Measurements from ENCODE around the gene PERCC1. TPM values are rescaled to one million over a fixed set of nuclear protein-coding genes. Genes with fewer than 3 reads are reported as not detected.
"Not testable (repeated sequence)": the region's sequence is repeated elsewhere in the genome, so short reads cannot be mapped to it uniquely, and the experiment has no call there.

The PERCC1 gene
- total RNA-seq, 2 experiments from 2014 or later: 0.57 to 1.2 TPM

DNA sequence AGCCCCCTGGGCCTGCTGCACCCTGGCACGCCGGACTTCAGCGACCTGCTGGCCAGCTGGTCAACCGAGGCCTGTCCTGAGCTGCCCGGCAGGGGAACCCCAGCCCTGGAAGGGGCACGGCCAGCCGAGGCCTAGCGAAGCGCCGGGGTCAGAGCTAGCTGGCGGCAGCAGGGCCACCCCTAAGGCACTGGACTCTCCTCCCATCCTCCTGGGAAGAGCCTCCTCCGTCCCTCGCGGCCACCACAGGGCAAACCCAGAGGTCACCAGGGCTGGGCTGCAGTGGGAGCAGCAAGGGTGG lies 2.3 kb downstream of the PERCC1 start:
- Mint-ChIP-seq H3K4me1 (no peaks in the 10 kb centered on the region), H3K27ac (no peak overlapping the region), H3K4me3 (no peak overlapping the region), H3K9me3 (no peaks in the 10 kb centered on the region), H3K27me3 (no peaks in the 10 kb centered on the region), H3K36me3 (no peaks in the 10 kb centered on the region)
- DNase-seq (no peak), ATAC-seq (ENCODE audit: low read depth) (no peak)
- POLR2A ChIA-PET: interaction anchor here (0.7 to 3.0 kb wide), 4 partner anchors 12 to 273 kb away, joined by 3 to 18 read pairs (median 3); partner anchors contain the start of genes MAPK8IP3 and UQCC4

DNA sequence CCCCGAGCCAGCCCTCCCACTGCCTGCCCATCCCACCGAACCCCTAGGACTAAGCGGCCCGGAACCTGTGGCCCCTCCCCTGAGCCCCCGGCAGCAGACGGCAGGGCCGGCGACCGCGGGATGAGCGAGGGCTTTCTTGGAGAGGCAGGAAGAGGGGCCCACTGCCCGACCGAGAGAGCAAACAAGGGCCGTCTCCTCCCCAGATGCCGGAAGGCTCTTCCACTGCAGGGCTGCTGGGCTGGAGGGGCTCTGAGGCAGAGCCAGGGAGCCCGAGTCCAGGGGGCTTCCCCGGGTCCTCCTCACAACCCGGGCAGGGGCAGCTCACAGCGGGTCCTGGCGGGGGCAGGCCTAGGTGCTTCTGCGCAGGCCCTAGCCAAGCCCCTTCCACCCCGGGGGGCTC lies 2.9 kb downstream of the PERCC1 start:
- Mint-ChIP-seq H3K4me1 (no peaks in the 10 kb centered on the region), H3K9me3 (no peaks in the 10 kb centered on the region), H3K27ac (no peak overlapping the region), H3K36me3 (no peaks in the 10 kb centered on the region), H3K27me3 (no peaks in the 10 kb centered on the region), H3K4me3 (no peak overlapping the region)
- DNase-seq: no peak
- POLR2A ChIA-PET: interaction anchor here (0.7 to 3.0 kb wide), 2 partner anchors 13 to 42 kb away, joined by 3 to 18 read pairs; partner anchors contain the start of gene UQCC4
- no peak for ATAC-seq (ENCODE audit: low read depth)

DNA sequence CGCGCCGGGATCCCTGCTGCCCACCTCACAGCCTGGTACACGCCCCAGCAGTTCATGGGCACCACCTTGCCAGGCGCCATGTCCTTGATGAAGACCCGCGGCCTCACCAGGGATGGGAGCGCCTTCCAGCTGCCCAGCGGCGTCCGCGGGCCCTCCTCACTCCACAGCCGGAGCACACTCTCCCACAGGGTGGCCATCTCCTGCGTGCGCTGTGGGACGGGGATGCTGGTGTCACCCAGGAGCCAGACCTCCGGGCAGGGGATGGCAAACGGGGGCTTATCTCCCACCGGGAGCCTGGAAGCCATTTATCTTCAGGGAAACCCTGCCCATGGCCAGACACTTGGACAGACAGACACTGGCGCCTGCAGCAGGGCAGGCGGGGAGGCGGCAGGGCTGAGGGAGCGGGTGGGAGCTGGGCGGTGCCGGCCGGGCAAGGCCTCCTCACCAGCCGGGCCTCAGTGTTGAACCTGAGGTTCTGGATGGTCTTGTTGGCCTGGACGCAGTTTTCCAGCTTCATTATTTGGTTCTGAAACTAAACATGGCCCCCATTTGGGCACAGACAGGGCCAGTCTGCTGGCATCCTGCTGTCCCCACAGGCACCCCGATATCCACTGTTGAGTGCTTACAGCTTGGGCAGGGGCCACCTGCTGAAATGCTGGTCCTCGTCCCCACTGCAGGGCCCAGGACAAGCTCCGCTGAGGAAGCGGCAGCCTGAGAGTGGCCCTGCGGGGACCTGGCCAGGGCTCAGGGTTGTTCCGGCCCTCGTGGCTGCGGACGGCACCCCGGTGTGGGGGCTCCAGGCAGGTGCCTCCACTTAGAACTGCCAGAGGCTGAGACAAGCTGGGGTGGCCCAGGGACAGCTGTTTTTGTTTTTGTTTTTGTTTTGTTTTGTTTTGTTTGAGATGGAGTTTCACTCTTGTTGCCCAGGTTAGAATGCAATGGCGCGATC lies 4.0 kb downstream of the PERCC1 start:
- Mint-ChIP-seq H3K27ac (no peak overlapping the region), H3K27me3 (no peaks in the 10 kb centered on the region), H3K9me3 (no peaks in the 10 kb centered on the region), H3K4me1 (no peaks in the 10 kb centered on the region), H3K36me3 (no peaks in the 10 kb centered on the region), H3K4me3 (no peak overlapping the region)
- no peak for ATAC-seq (ENCODE audit: low read depth)
- POLR2A ChIA-PET: no interaction called here
- DNase-seq: no peak

DNA sequence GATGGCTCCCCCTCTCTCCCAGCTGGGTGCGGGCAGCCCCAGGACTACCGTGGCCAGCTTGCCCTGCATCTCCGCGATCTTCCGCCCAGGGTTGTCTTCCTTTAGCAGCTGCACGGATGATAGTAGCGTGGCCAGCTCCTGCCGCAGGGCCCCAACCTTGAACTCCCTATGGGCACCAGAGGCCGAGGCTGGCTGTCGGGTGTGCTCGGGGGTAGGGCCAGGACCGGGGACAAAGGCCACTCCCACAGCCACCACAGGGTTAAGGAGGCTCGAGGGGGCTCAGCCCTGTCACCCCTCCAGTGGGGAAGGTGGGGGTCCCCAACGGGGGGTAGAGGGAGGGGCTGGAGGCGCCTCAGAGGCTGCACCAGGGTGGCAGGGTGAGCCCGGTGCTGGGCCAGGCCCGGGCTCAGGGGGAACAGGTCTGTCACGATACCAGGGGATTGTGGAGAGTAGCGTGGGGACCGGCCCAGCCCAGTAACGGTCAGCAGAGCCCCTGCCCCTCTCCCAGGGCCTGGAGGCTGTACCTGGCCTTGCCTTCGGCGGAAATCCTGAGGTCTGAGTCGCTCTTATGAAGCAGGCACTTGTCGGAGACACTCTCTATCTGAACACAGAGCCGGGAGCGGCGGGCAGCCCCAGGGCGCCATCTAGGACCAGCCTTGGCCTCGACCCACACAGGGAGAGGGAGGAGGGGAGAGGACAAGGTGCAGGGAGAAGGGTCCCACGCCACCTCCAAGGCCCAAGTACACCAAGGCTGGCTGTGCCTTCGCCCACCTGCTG lies 5.2 kb downstream of the PERCC1 start:
- DNase-seq (no peak), ATAC-seq (ENCODE audit: low read depth) (no peak)
- no peaks in the 10 kb centered on the region for H3K9me3 Mint-ChIP-seq
- POLR2A ChIA-PET: no interaction called here
- H3K27ac Mint-ChIP-seq: no peak overlapping the region
- H3K4me1 Mint-ChIP-seq: no peaks in the 10 kb centered on the region
- H3K27me3 Mint-ChIP-seq: no peaks in the 10 kb centered on the region
- H3K4me3 Mint-ChIP-seq: no peak overlapping the region
- H3K36me3 Mint-ChIP-seq: no peaks in the 10 kb centered on the region

DNA sequence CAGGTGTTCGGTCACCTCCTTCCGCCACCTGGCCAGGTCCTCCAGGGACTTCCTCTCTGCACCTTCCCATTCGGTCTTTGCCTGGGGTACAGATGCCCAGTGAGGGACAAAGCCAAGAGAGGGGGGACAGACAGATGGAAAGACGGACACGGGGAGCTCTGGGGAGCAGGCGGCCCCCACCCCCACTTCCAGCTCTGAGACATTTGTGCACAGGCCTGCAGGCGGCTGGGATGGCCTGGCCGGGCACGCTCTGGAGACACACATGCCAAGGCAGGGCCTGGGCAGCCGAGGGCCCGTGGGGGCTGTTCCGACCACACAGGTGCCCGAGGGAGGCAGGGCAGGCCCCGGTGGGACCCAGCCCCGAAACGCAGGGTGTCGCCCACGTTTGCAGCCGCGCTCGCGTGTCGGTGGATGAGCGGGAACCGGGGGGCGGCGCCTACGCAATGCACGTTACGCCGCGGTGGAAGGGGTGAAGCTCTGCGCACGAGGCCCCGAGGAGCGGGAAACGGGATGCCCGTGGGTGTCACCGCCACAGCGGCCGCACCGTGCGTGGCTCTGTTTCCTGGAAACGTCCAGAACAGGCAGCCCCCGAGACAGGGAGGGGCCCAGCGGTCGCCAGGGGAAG lies 6.0 kb downstream of the PERCC1 start:
- no peak for ATAC-seq (ENCODE audit: low read depth)
- Mint-ChIP-seq H3K4me3 (no peak overlapping the region), H3K4me1 (no peaks in the 10 kb centered on the region), H3K27me3 (no peaks in the 10 kb centered on the region), H3K27ac (no peak overlapping the region), H3K9me3 (no peaks in the 10 kb centered on the region), H3K36me3 (no peaks in the 10 kb centered on the region)
- POLR2A ChIA-PET: no interaction called here
- DNase-seq: no peak

DNA sequence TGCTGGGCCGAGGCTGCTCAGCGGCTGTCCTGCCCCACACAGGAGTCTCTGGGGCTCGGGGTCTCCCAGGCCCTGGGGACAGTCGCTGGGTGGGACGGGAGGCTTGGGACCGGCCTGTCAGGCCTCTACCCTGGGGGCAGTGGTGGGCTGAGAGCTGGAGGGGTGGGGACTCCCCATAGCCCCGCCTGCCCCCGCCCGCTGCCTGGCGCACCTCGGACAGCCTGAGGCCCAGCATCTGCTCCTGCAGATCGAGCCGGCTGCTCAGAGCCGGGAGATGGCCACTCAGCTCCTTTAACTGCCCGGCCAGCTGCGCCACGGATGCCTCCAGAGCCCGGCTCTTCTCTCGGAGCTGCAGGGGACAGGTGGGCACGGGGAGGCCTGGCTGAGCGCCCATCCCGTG lies 6.7 kb downstream of the PERCC1 start:
- ATAC-seq (ENCODE audit: low read depth) (no peak), DNase-seq (no peak)
- Mint-ChIP-seq H3K27ac (no peak overlapping the region), H3K4me3 (no peak overlapping the region), H3K36me3 (no peaks in the 10 kb centered on the region), H3K9me3 (no peaks in the 10 kb centered on the region), H3K27me3 (no peaks in the 10 kb centered on the region), H3K4me1 (no peaks in the 10 kb centered on the region)
- POLR2A ChIA-PET: no interaction called here

DNA sequence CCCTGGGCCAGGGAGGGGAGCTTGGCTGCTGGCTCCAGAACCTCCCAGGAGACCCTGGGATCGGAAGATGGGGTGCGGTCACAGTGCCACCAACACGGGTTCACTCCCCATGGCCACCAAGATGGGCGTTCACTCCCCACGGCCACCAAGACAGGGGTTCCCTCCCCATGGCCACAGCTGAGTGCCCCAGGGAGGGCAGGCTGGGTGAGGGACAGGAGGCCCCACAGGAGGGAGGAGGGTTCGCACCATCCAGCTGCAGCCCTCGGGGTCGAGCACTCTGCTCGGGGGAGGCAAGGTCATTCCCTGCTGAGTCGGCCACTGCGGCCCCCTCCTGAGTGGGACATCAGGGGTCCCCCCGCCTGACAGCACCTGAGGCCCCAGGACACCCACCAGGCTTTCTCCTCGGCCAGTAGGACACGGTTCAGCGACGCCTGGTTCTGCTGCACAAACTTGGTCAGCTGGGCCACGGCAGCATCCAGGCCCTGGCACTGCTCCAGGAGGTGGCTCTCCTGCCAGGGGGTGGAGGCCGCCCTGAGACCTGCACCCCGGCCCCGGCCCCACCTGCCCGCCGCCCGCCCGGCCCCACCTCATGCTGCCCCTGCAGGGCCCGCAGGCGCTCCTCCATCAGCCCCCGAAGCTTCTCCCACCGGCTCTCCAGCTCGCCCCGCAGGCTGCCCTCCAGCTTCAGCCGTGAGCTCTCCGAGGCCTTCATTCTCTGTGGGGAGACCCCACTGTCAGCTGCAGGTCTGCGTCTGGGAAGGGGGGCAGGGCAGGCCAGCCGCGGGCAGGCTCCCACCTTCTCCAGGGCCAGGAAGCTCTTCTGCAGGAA lies 7.6 kb downstream of the PERCC1 start:
- Mint-ChIP-seq H3K27me3 (no peaks in the 10 kb centered on the region), H3K4me1 (no peaks in the 10 kb centered on the region), H3K9me3 (no peaks in the 10 kb centered on the region), H3K27ac (no peak overlapping the region), H3K36me3 (no peaks in the 10 kb centered on the region), H3K4me3 (no peak overlapping the region)
- DNase-seq: no peak
- no peak for ATAC-seq (ENCODE audit: low read depth)
- POLR2A ChIA-PET: interaction anchor here (0.5 kb wide), 1 partner anchor 14 kb away, joined by 3 read pairs; no protein-coding TSS in a partner anchor

DNA sequence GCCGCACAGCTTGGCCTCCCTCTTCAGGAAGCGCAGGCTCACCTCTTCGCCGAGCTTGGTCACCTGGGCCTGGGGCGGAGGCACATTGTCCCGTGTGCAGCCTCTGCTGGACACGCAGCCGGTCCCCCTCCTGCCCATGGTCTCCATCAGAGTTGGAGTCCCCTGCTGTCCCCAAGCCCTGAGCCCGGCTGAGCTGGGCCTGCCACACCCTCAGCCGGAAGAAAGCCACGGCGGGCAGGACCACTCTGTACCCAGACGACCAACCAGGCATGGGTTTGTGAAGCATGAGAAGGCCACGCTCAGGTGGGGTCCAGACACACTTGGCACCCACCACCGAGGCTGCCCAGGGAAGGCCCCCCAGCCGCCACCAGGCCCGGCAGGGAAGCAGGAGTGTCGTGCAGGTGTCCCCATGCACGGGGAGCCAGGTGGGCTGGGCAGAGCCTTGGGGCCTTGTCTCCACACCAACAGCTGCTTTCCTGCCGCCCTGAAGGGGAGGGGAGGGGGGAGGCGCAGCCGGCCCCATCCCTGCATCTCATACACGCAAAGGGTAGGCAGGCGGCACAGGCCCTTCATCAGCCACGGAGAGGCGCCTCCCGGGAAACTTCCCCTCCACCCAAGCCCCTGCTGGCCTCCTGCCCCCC lies 8.3 kb downstream of the PERCC1 start:
- H3K27ac Mint-ChIP-seq: no peak overlapping the region
- POLR2A ChIA-PET: no interaction called here
- H3K27me3 Mint-ChIP-seq: no peaks in the 10 kb centered on the region

DNA sequence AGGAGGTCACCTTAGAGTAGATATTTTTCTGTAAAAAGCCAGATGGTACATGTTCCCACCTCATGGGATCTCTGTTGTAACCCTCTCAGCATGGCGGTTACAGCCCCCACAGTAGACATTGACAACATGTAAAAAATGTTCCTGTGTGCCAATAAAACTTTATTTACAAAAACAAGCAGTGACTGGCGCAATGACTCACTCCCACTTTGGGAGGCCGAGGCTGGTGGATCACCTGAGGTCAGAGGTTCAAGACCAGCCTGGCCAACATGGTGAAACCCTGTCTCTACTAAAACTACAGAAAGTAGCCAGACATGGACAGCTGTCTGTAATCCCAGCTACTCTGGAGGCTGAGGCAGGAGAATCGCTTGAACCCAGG lies 8.8 kb downstream of the PERCC1 start:
- ATAC-seq (ENCODE audit: low read depth); H3K9me3 Mint-ChIP-seq; H3K4me1 Mint-ChIP-seq; DNase-seq; POLR2A ChIA-PET; H3K27me3 Mint-ChIP-seq; H3K4me3 Mint-ChIP-seq; H3K36me3 Mint-ChIP-seq; H3K27ac Mint-ChIP-seq: not testable (repeated sequence)

More for the DNA sequence above, 8.3 kb downstream of the PERCC1 start:
- DNase-seq (no peak), ATAC-seq (ENCODE audit: low read depth) (no peak)
- Mint-ChIP-seq H3K9me3 (no peaks in the 10 kb centered on the region), H3K36me3 (no peaks in the 10 kb centered on the region), H3K4me3 (no peak overlapping the region), H3K4me1 (no peaks in the 10 kb centered on the region)

DNA sequence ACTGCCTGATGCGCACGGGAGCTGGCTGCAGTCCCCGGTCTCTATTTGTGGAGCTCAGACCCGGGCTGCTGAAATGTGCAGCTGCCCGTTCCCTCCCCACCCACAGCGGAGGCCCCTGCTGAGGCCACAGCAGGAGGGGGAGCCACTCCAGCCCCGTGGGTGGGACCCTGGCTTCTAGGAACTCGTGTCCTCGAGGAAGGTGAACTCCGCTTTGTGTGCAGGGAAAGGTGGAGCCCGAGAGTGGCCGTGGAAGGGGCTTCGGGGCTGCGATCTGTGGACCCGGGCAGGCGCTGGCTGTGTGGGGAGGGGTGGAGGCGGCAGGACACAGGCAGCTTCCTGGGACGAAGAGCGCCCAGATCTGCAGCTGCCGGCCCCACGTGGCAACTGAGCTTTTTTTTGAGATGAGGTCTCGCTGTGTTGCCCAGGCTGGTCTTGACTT lies 10.5 kb downstream of the PERCC1 start:
- DNase-seq (no peak), ATAC-seq (ENCODE audit: low read depth) (no peak)
- Mint-ChIP-seq H3K4me1 (no peaks in the 10 kb centered on the region), H3K27ac (no peak overlapping the region), H3K36me3 (no peaks in the 10 kb centered on the region), H3K4me3 (no peak overlapping the region), H3K9me3 (no peaks in the 10 kb centered on the region), H3K27me3 (no peaks in the 10 kb centered on the region)
- POLR2A ChIA-PET: interaction anchor here (1.1 kb wide), 1 partner anchor 20 kb away, joined by 3 read pairs; no protein-coding TSS in a partner anchor

DNA sequence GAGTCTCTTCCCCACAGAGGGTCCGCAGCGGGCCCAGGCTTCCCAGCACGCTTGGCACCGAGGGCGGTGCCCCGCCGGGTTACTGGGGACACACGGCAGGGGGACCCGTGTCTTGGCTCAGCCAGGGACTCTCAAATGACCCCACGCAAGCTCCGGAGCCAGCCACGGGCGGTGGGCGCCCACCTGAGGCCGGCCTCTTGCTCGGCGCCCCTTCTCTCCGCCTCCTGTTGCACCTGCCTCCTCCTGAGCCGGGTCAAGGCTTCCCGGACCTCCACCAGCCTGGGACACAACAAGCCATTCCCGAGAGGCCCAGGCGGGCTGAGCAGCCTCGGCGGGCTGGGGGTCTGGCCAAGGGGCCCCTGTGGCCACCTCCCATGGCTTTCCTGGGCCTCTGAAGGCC lies 11.8 kb downstream of the PERCC1 start:
- no peaks in the 10 kb centered on the region for H3K27me3 Mint-ChIP-seq
- H3K36me3 Mint-ChIP-seq: no peaks in the 10 kb centered on the region
- no peaks in the 10 kb centered on the region for H3K4me1 Mint-ChIP-seq
- POLR2A ChIA-PET: no interaction called here
- no peak overlapping the region for H3K4me3 Mint-ChIP-seq
- H3K27ac Mint-ChIP-seq: no peak overlapping the region
- no peaks in the 10 kb centered on the region for H3K9me3 Mint-ChIP-seq
- DNase-seq (no peak), ATAC-seq (ENCODE audit: low read depth) (no peak)

DNA sequence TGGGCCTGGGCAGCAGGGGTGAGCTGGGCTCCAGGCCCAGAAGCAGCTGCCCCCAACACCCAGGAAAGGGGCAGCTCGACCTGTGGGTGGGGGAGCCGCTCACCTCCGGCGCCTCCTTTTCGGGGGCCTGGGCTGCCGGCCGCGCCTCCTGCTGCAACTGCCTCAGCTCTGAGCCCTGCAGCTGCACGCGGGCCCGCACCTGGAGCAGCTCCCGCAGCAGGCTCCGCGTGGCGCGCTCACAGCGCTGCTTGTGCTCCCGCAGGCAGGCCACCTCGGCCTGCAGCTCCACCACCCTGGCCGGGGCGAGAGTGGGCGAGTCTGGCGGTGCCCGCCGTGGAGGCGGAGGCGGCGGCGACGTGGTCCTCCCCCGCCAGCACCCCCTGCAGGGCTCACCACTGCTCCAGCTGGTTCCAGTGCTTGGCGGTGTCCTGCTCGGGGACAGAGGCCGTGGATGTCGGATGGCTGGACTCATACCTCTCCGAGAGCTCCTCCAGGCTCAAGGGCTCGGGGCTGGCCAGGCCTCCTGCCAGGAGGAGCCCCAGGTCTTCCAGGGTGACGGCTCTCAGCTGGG lies 12.6 kb downstream of the PERCC1 start:
- DNase-seq (no peak), ATAC-seq (ENCODE audit: low read depth) (no peak)
- no peaks in the 10 kb centered on the region for H3K27me3 Mint-ChIP-seq
- H3K4me1 Mint-ChIP-seq: no peaks in the 10 kb centered on the region
- H3K9me3 Mint-ChIP-seq: no peaks in the 10 kb centered on the region
- POLR2A ChIA-PET: no interaction called here
- H3K4me3 Mint-ChIP-seq: no peak overlapping the region
- H3K36me3 Mint-ChIP-seq: no peaks in the 10 kb centered on the region
- H3K27ac Mint-ChIP-seq: no peak overlapping the region

Measured in activated naive CD8-positive, alpha-beta T cell treated with anti-CD3 and anti-CD28 coated beads, Interleukin-2, amount 10 ng/mL, durations not matched to agents 7 days and 5 days (primary cell).